ENCODE data around the gene EFNB2. TPM values are rescaled to one million over a fixed set of nuclear protein-coding genes. Genes with fewer than 3 reads are reported as not detected.

Gene EFNB2
- polyA plus RNA-seq, 1 donor from 2014 or later = 53.1 TPM

GRCh38 chr13:106468744-106469590, 66.5 kb downstream of the EFNB2 start:
- Histone ChIP-seq H3K9me3 (ENCODE audit: low read length) (no peaks in the 10 kb centered on the region), H3K4me3 (ENCODE audit: low read length) (no peak overlapping the region), H3K27ac (ENCODE audit: low read length) (no peak overlapping the region), H3K9ac (ENCODE audit: low read length) (no peak overlapping the region), H2AFZ (ENCODE audit: low read depth, low read length) (no peak overlapping the region), H3K79me2 (replicated peaks; ENCODE audit: insufficient read depth, low read length) (no peaks in the 10 kb centered on the region), H3K9me2 (ENCODE audit: insufficient read depth, low read length) (no peaks in the 10 kb centered on the region), H4K20me1 (ENCODE audit: insufficient read depth) (no peaks in the 10 kb centered on the region), H3K27me3 (ENCODE audit: insufficient read depth, low read depth, low read length) (no peaks in the 10 kb centered on the region), H3K4me2 (ENCODE audit: low read length) (no peak overlapping the region), H3F3A (ENCODE audit: insufficient read depth, low read length, poor library complexity, severe bottlenecking) (no peaks in the 10 kb centered on the region), H3K36me3 (ENCODE audit: insufficient read depth, low read length) (no peaks in the 10 kb centered on the region)
- no peak for TF ChIP-seq MXI1 (conservative IDR thresholded peaks at IDR 0.05; ENCODE audit: poor library complexity, severe bottlenecking)
- no peak for TF ChIP-seq EZH2 (IDR thresholded peaks at IDR 0.05; ENCODE audit: borderline replicate concordance, insufficient read depth, low read length, poor library complexity, severe bottlenecking)
- TF ChIP-seq REST (IDR thresholded peaks at IDR 0.05; ENCODE audit: borderline replicate concordance) = no peak
- no peak for TF ChIP-seq EP300 (conservative IDR thresholded peaks at IDR 0.05; ENCODE audit: poor library complexity, severe bottlenecking)
- no peak for TF ChIP-seq SMC3 (conservative IDR thresholded peaks at IDR 0.05; ENCODE audit: poor library complexity)
- no peak for TF ChIP-seq POLR2AphosphoS5 (IDR thresholded peaks at IDR 0.05)
- TF ChIP-seq CTCF (IDR thresholded peaks at IDR 0.05; ENCODE audit: poor library complexity, severe bottlenecking) = no peak
- no peak for TF ChIP-seq TAF1 (IDR thresholded peaks at IDR 0.05; ENCODE audit: low read depth)
- no peak for TF ChIP-seq RAD21 (conservative IDR thresholded peaks at IDR 0.05)

GRCh38 chr13:106468207-106468606, 67.3 kb downstream of the EFNB2 start:
- Histone ChIP-seq H3K4me2 (ENCODE audit: low read length) (no peak overlapping the region), H3K9ac (ENCODE audit: low read length) (no peak overlapping the region), H3K36me3 (ENCODE audit: insufficient read depth, low read length) (no peaks in the 10 kb centered on the region), H3K27ac (ENCODE audit: low read length) (peak overlapping the region; percentile 9), H2AFZ (ENCODE audit: low read depth, low read length) (no peak overlapping the region), H3K9me2 (ENCODE audit: insufficient read depth, low read length) (no peaks in the 10 kb centered on the region), H3K27me3 (ENCODE audit: insufficient read depth, low read depth, low read length) (no peaks in the 10 kb centered on the region), H3K9me3 (ENCODE audit: low read length) (no peaks in the 10 kb centered on the region), H3F3A (ENCODE audit: insufficient read depth, low read length, poor library complexity, severe bottlenecking) (no peaks in the 10 kb centered on the region), H3K79me2 (replicated peaks; ENCODE audit: insufficient read depth, low read length) (no peaks in the 10 kb centered on the region), H3K4me3 (ENCODE audit: low read length) (no peak overlapping the region), H4K20me1 (ENCODE audit: insufficient read depth) (no peaks in the 10 kb centered on the region)
- TF ChIP-seq POLR2AphosphoS5 (IDR thresholded peaks at IDR 0.05) (no peak), SMC3 (conservative IDR thresholded peaks at IDR 0.05; ENCODE audit: poor library complexity) (no peak), RAD21 (conservative IDR thresholded peaks at IDR 0.05) (no peak)

Data from neural cell (in vitro differentiated cells).